SK-N-SH treated with all-trans-retinoic acid at 6 μM for 48 hours (cell line): ENCODE data around the gene SLC35E4.
A peak's percentile ranks its signal among the peaks of the same experiment; 100 is the strongest.

Experiments used
- ATAC-seq: fragments of 200-7000 bp; cut with Tn5 transposase; 3 replicates; pipeline ENCODE4 v1.9.1; 2020; ENCODE audit warnings: mild to moderate bottlenecking, moderate library complexity
- ARNTL ChIP-seq: fragments of 450-650 bp; formaldehyde crosslinking; IDR thresholded peaks from 2 replicates; pipeline ENCODE4 v1.5.0; 2020; ENCODE audit warnings: low read depth, mild to moderate bottlenecking, moderate library complexity, borderline replicate concordance
- BACH2 ChIP-seq: fragments of 250-450 bp; sonication (Bioruptor Pico); IDR thresholded peaks from 2 replicates; pipeline ENCODE4 v1.9.0; 2021; ENCODE audit warnings: mild to moderate bottlenecking, borderline replicate concordance
- CSDC2 ChIP-seq: fragments of 250-450 bp; sonication (Bioruptor Pico); IDR thresholded peaks from 2 replicates; pipeline ENCODE4 v1.5.0; 2020; ENCODE audit warnings: mild to moderate bottlenecking, moderate library complexity
- ESRRG ChIP-seq: fragments of 250-450 bp; sonication (Bioruptor Pico); IDR thresholded peaks from 2 replicates; pipeline ENCODE4 v1.6.1; 2021; ENCODE audit warnings: mild to moderate bottlenecking
- GLIS3 ChIP-seq: fragments of 250-450 bp; sonication (Bioruptor Pico); IDR thresholded peaks from 2 replicates; pipeline ENCODE4 v1.5.0; 2020; ENCODE audit warnings: mild to moderate bottlenecking, moderate library complexity
- ISL1 ChIP-seq: fragments of 250-450 bp; sonication (Bioruptor Pico); IDR thresholded peaks from 2 replicates; pipeline ENCODE4 v2.1.2; 2022; ENCODE audit warnings: mild to moderate bottlenecking, moderate library complexity
- OSR1 ChIP-seq: fragments of 250-450 bp; sonication (Bioruptor Pico); IDR thresholded peaks from 2 replicates; pipeline ENCODE4 v1.8.0; 2022; ENCODE audit warnings: moderate library complexity, mild to moderate bottlenecking, inconsistent platforms
- PPARA ChIP-seq: fragments of 250-450 bp; sonication (Bioruptor Pico); IDR thresholded peaks from 2 replicates; pipeline ENCODE4 v1.5.0; 2020; ENCODE audit warnings: mild to moderate bottlenecking, borderline replicate concordance
- RARB ChIP-seq: fragments of 250-450 bp; sonication (Bioruptor Pico); IDR thresholded peaks from 2 replicates; pipeline ENCODE4 v1.8.0; 2021; ENCODE audit warnings: mild to moderate bottlenecking, moderate library complexity
- TCF4 ChIP-seq: fragments of 250-450 bp; sonication (Bioruptor Pico); IDR thresholded peaks from 2 replicates; pipeline ENCODE4 v1.8.0; 2021; ENCODE audit warnings: mild to moderate bottlenecking, moderate library complexity, borderline replicate concordance
- TOX ChIP-seq: fragments of 250-450 bp; sonication (Bioruptor Pico); IDR thresholded peaks from 2 replicates; pipeline ENCODE4 v1.8.0; 2021; ENCODE audit warnings: mild to moderate bottlenecking, moderate library complexity, borderline replicate concordance
- ZC3H10 ChIP-seq: fragments of 250-450 bp; sonication (Bioruptor Pico); IDR thresholded peaks from 2 replicates; pipeline ENCODE4 v1.5.1; 2021; ENCODE audit warnings: mild to moderate bottlenecking, moderate library complexity
- ZNF565 ChIP-seq: fragments of 450-650 bp; formaldehyde crosslinking; conservative IDR thresholded peaks from 2 replicates; pipeline ENCODE4 v1.5.0; 2020; ENCODE audit warnings: low read depth, mild to moderate bottlenecking, moderate library complexity
- ZNF70 ChIP-seq: fragments of 450-650 bp; formaldehyde crosslinking; IDR thresholded peaks from 2 replicates; pipeline ENCODE4 v1.5.0; 2020; ENCODE audit warnings: mild to moderate bottlenecking, moderate library complexity
- ZNF8 ChIP-seq: fragments of 450-650 bp; formaldehyde crosslinking; IDR thresholded peaks from 2 replicates; pipeline ENCODE4 v1.5.0; 2020; ENCODE audit warnings: mild to moderate bottlenecking, moderate library complexity
- TF ChIP-seq, protein P1 (sequence below): fragments of 250-450 bp; sonication (Bioruptor Pico); IDR thresholded peaks from 2 replicates; pipeline ENCODE4 v1.8.0; 2021; ENCODE audit warnings: low read depth, mild to moderate bottlenecking, moderate library complexity, borderline replicate concordance
- TF ChIP-seq, protein P2 (sequence below): fragments of 250-450 bp; sonication (Bioruptor Pico); IDR thresholded peaks from 2 replicates; pipeline ENCODE4 v1.5.1; 2021; ENCODE audit warnings: mild to moderate bottlenecking, moderate library complexity
- TF ChIP-seq, protein P3 (sequence below): fragments of 250-450 bp; sonication (Bioruptor Pico); IDR thresholded peaks from 2 replicates; pipeline ENCODE4 v1.8.0; 2020; ENCODE audit warnings: mild to moderate bottlenecking, moderate library complexity, borderline replicate concordance
- TF ChIP-seq, protein P4 (sequence below): fragments of 250-450 bp; sonication (Bioruptor Pico); IDR thresholded peaks from 2 replicates; pipeline ENCODE4 v1.5.0; 2020; ENCODE audit warnings: mild to moderate bottlenecking, moderate library complexity

Gene SLC35E4

DNA sequence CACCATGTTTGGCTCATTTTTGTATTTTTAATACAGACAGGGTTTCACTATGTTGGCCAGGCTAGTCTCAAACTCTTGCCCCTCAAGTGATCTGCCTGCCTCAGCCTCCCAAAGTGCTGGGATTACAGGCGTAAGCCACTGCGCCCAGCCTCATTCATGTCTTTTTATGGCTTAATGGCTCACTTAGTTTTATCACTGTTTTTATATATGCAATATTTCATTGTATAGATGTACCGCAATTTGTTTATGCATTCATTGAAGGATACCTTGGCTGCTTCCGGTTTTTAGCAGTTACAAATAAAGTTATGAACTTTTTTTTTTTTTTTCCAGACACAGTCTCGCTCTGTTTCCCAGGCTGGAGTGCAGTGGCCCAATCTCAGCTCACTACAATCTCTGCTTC is 34.1 kb upstream of the SLC35E4 start:
- no peak for ATAC-seq
- no peak for TF ChIP-seq ARNTL (CRISPR knock-in tag)
- TF ChIP-seq, protein P1, sequence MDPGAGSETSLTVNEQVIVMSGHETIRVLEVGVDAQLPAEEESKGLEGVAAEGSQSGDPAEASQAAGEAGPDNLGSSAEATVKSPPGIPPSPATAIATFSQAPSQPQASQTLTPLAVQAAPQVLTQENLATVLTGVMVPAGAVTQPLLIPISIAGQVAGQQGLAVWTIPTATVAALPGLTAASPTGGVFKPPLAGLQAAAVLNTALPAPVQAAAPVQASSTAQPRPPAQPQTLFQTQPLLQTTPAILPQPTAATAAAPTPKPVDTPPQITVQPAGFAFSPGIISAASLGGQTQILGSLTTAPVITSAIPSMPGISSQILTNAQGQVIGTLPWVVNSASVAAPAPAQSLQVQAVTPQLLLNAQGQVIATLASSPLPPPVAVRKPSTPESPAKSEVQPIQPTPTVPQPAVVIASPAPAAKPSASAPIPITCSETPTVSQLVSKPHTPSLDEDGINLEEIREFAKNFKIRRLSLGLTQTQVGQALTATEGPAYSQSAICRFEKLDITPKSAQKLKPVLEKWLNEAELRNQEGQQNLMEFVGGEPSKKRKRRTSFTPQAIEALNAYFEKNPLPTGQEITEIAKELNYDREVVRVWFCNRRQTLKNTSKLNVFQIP (CRISPR knock-in tag): no peak
- TF ChIP-seq GLIS3 (CRISPR knock-in tag): no peak
- TF ChIP-seq ZNF8 (CRISPR knock-in tag): no peak
- no peak for TF ChIP-seq ZNF565
- TF ChIP-seq, protein P2, sequence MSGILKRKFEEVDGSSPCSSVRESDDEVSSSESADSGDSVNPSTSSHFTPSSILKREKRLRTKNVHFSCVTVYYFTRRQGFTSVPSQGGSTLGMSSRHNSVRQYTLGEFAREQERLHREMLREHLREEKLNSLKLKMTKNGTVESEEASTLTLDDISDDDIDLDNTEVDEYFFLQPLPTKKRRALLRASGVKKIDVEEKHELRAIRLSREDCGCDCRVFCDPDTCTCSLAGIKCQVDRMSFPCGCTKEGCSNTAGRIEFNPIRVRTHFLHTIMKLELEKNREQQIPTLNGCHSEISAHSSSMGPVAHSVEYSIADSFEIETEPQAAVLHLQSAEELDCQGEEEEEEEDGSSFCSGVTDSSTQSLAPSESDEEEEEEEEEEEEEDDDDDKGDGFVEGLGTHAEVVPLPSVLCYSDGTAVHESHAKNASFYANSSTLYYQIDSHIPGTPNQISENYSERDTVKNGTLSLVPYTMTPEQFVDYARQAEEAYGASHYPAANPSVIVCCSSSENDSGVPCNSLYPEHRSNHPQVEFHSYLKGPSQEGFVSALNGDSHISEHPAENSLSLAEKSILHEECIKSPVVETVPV (CRISPR knock-in tag): no peak
- no peak for TF ChIP-seq BACH2 (CRISPR knock-in tag)
- no peak for TF ChIP-seq TOX
- no peak for TF ChIP-seq ISL1 (CRISPR knock-in tag)
- TF ChIP-seq ESRRG (CRISPR knock-in tag): no peak

DNA sequence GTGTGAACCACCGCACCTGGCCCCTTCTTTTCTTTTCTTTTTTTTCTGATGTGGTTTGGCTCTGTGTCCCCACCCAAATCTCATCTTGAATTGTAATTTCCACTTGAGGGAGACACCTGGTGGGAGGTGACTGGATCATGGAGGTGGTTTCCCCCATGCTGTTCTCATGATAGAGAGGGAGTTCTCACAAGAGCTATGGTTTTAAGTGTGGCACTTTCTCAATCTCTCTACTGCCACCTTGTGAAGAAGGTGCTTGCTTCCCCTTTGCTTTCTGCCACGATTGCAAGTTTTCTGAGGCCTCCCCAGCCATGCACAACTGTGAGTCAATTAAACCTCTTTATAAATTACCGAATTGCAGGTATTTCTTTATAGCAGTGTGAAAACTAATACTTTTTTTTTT is 33.5 kb upstream of the SLC35E4 start:
- no peak for TF ChIP-seq CSDC2
- no peak for TF ChIP-seq ZNF70 (CRISPR knock-in tag)
- no peak for TF ChIP-seq PPARA (CRISPR knock-in tag)
- TF ChIP-seq OSR1: no peak
- TF ChIP-seq ARNTL (CRISPR knock-in tag): no peak
- TF ChIP-seq ISL1 (CRISPR knock-in tag): no peak
- TF ChIP-seq ZC3H10 (CRISPR knock-in tag): no peak
- TF ChIP-seq RARB (CRISPR knock-in tag): no peak
- TF ChIP-seq BACH2 (CRISPR knock-in tag): no peak
- TF ChIP-seq, all 23 proteins: peak for 0
- ATAC-seq: 0 out of 3 replicates have a peak, but pooled peaks have one; percentile 24

DNA sequence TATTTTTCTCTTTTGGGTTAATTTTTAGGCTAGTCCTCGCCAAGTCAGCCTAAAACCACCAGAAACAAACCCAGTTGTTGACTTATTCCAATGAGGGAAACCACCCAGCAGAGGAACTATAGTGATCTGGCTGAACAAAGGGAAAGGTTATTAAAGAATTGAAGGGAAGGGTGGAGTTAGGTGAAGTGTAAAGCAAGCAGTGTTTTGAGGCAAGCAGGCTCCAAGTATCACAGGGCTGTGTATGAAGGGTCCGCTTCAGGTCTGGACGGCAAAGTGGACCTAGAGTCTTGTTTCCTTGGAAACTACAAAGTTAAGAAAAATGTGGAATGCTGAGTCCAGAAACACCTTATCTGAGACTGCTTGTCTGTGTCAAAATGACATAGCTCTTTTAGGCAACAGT is 31.8 kb upstream of the SLC35E4 start:
- no peak for ATAC-seq
- TF ChIP-seq BACH2 (CRISPR knock-in tag) (no peak), TCF4 (CRISPR knock-in tag) (no peak), ZC3H10 (CRISPR knock-in tag) (no peak), ESRRG (CRISPR knock-in tag) (no peak), GLIS3 (CRISPR knock-in tag) (no peak), ISL1 (CRISPR knock-in tag) (no peak), RARB (CRISPR knock-in tag) (no peak), CSDC2 (no peak), ZNF8 (CRISPR knock-in tag) (no peak), PPARA (CRISPR knock-in tag) (no peak), ARNTL (CRISPR knock-in tag) (no peak), OSR1 (no peak), ZNF70 (CRISPR knock-in tag) (no peak), ZNF565 (no peak), TOX (no peak)
- TF ChIP-seq, protein P3, sequence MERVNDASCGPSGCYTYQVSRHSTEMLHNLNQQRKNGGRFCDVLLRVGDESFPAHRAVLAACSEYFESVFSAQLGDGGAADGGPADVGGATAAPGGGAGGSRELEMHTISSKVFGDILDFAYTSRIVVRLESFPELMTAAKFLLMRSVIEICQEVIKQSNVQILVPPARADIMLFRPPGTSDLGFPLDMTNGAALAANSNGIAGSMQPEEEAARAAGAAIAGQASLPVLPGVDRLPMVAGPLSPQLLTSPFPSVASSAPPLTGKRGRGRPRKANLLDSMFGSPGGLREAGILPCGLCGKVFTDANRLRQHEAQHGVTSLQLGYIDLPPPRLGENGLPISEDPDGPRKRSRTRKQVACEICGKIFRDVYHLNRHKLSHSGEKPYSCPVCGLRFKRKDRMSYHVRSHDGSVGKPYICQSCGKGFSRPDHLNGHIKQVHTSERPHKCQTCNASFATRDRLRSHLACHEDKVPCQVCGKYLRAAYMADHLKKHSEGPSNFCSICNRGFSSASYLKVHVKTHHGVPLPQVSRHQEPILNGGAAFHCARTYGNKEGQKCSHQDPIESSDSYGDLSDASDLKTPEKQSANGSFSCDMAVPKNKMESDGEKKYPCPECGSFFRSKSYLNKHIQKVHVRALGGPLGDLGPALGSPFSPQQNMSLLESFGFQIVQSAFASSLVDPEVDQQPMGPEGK (CRISPR knock-in tag): no peak
- TF ChIP-seq, protein P4, sequence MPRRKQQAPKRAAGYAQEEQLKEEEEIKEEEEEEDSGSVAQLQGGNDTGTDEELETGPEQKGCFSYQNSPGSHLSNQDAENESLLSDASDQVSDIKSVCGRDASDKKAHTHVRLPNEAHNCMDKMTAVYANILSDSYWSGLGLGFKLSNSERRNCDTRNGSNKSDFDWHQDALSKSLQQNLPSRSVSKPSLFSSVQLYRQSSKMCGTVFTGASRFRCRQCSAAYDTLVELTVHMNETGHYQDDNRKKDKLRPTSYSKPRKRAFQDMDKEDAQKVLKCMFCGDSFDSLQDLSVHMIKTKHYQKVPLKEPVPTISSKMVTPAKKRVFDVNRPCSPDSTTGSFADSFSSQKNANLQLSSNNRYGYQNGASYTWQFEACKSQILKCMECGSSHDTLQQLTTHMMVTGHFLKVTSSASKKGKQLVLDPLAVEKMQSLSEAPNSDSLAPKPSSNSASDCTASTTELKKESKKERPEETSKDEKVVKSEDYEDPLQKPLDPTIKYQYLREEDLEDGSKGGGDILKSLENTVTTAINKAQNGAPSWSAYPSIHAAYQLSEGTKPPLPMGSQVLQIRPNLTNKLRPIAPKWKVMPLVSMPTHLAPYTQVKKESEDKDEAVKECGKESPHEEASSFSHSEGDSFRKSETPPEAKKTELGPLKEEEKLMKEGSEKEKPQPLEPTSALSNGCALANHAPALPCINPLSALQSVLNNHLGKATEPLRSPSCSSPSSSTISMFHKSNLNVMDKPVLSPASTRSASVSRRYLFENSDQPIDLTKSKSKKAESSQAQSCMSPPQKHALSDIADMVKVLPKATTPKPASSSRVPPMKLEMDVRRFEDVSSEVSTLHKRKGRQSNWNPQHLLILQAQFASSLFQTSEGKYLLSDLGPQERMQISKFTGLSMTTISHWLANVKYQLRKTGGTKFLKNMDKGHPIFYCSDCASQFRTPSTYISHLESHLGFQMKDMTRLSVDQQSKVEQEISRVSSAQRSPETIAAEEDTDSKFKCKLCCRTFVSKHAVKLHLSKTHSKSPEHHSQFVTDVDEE (CRISPR knock-in tag): no peak
- TF ChIP-seq, protein P1 (CRISPR knock-in tag): no peak
- TF ChIP-seq, protein P2 (CRISPR knock-in tag): no peak
- TF ChIP-seq, all 23 proteins: peak for 0
